ENCODE data around the gene BTNL9.

DNA sequence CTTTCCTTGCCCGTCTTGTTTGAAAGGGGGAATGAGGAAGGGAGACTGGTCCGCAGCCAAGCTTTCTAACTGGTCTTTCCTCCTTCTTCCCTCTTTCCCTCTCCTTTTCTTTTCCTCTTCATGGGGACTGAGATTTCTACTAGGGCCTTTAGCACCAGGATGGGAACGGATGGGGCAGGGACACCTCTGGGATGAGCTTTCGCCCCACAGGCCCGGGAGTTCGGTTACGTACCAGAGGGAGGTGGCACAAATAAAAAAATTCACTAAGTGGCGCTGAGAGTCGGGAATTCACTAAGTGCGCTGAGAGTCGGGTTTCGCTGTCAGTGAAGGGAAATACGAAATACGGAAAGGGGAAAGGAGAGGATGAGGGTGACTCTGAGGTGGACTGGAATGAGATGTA lies 21.6 kb downstream of the BTNL9 start:
- TF ChIP-seq, protein P1, sequence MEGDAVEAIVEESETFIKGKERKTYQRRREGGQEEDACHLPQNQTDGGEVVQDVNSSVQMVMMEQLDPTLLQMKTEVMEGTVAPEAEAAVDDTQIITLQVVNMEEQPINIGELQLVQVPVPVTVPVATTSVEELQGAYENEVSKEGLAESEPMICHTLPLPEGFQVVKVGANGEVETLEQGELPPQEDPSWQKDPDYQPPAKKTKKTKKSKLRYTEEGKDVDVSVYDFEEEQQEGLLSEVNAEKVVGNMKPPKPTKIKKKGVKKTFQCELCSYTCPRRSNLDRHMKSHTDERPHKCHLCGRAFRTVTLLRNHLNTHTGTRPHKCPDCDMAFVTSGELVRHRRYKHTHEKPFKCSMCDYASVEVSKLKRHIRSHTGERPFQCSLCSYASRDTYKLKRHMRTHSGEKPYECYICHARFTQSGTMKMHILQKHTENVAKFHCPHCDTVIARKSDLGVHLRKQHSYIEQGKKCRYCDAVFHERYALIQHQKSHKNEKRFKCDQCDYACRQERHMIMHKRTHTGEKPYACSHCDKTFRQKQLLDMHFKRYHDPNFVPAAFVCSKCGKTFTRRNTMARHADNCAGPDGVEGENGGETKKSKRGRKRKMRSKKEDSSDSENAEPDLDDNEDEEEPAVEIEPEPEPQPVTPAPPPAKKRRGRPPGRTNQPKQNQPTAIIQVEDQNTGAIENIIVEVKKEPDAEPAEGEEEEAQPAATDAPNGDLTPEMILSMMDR (IDR thresholded peaks at IDR 0.05; ENCODE audit: low read depth, low read length), result no peak
- TF ChIP-seq MYC (IDR thresholded peaks at IDR 0.05; ENCODE audit: low read depth, low read length), result no peak

Data from NB4 (cell line).